Gastroesophageal sphincter (tissue), 3 donors: ENCODE data around the gene CATSPERZ.

Experiments
- CTCF ChIP-seq, 4 experiments: fragments of 200-600 bp in 2 of 4; fragments of 450-650 bp in 2 of 4; sonication (generic) in 1 of 4; IDR thresholded peaks; one replicate each; pipeline ENCODE4 v1.5.1; 2017 to 2019; ENCODE audit warnings: antibody characterized with exemption in 4 of 4, mild to moderate bottlenecking in 2 of 4, moderate library complexity in 2 of 4
- POLR2A ChIP-seq, 2 donors: fragments of 450-650 bp; IDR thresholded peaks; one replicate each; pipeline ENCODE4 v1.6.1; 2017; ENCODE audit warnings: antibody characterized with exemption in 2 of 2, mild to moderate bottlenecking in 2 of 2, moderate library complexity in 1 of 2

GRCh38 chr11:64349025-64349387 is 48.8 kb downstream of the CATSPERZ start:
- no peak for TF ChIP-seq CTCF (IDR thresholded peaks at IDR 0.05)
- TF ChIP-seq POLR2A (IDR thresholded peaks at IDR 0.05): no peak
